HepG2 (cell line): ENCODE results near the gene PRSS33. TPM values are rescaled to one million over a fixed set of nuclear protein-coding genes. Genes with fewer than 3 reads are reported as not detected.

Experiments used
- ATAC-seq: fragments of 200-7000 bp; cut with Tn5 transposase; 3 replicates; pipeline ENCODE4 v1.9.1; 2020; ENCODE audit warnings: mild to moderate bottlenecking, moderate library complexity
- BruUV-seq: library from RNA; stranded (reverse); fragments of 400-500 nt; replicated peaks from 2 replicates; lab custom pipeline; 2021; lab: Mats Ljungman, UMichigan
- CTCF ChIA-PET: fragments of 300-600 bp; formaldehyde crosslinking; extraction: SDS; loops from one replicate; lab custom pipeline; 2021; ENCODE audit warnings: low total read pairs, inconsistent platforms, low intra/inter-chr PET ratio; lab: Yijun Ruan, JAX
- POLR2A ChIA-PET: fragments of 350-600 bp; sonication (Branson Sonifier 250); formaldehyde crosslinking; loops from one replicate; lab custom pipeline; 2020; ENCODE audit warnings: antibody characterized with exemption, inconsistent platforms; lab: Yijun Ruan, JAX
- DNase-seq: peaks from one replicate; pipeline ENCODE4 v3.0.0-alpha.2; 2015; ENCODE audit warnings: low spot score
- FAIRE-seq: peaks from 3 replicates; lab custom pipeline; 2011; peaks lifted over from hg19 to GRCh38; lab: Jason Lieb, UNC
- H2AFZ ChIP-seq: one replicate; pipeline ENCODE4 v1.6.1; 2011; ENCODE audit warnings: low read length, inconsistent platforms
- H3K27ac ChIP-seq: fragments of 300-600 bp; 3 replicates; pipeline ENCODE4 v1.8.0; 2011; ENCODE audit warnings: mixed run types, mild to moderate bottlenecking, mixed read lengths, low read length, inconsistent platforms; ENCODE audit not compliant: insufficient read depth; ENCODE audit errors: extremely low read length
- H3K27me3 ChIP-seq, 2 experiments: fragments of 200-600 bp in 1 of 2; 2 replicates in 1 of 2; 3 replicates in 1 of 2; pipeline versions ENCODE4 v1.6.0 to v1.8.0; 2011; ENCODE audit warnings: low read length in 2 of 2, mild to moderate bottlenecking in 2 of 2, moderate library complexity in 2 of 2, inconsistent platforms in 1 of 2; ENCODE audit not compliant: insufficient read depth in 2 of 2, control insufficient read depth in 1 of 2
- H3K36me3 ChIP-seq, 2 experiments: fragments of 200-600 bp in 1 of 2; replicated peaks in 1 of 2; 2 replicates in 1 of 2; 3 replicates in 1 of 2; pipeline versions ENCODE4 v1.5.1 to v1.8.0; 2011; ENCODE audit warnings: low read length in 2 of 2, inconsistent platforms in 1 of 2; ENCODE audit not compliant: insufficient read depth in 2 of 2, control insufficient read depth in 1 of 2
- H3K4me1 ChIP-seq: 2 replicates; pipeline ENCODE4 v1.5.1; 2012; ENCODE audit warnings: low read length, inconsistent platforms; ENCODE audit not compliant: insufficient read depth
- H3K4me2 ChIP-seq: 2 replicates; pipeline ENCODE4 v1.6.0; 2011; ENCODE audit warnings: low read depth, low read length, inconsistent platforms
- H3K4me3 ChIP-seq, 3 experiments: fragments of 200-600 bp in 1 of 3; sonication (generic), shearing (Covaris generic) in 1 of 3; replicated peaks in 1 of 3; 2 replicates each; pipeline ENCODE4 v1.5.1; 2011 to 2016; ENCODE audit warnings: low read length in 3 of 3, inconsistent platforms in 2 of 3, low read depth in 2 of 3, mild to moderate bottlenecking in 2 of 3, control low read depth in 1 of 3, mixed read lengths in 1 of 3; ENCODE audit not compliant: insufficient read depth in 1 of 3
- H3K79me2 ChIP-seq: one replicate; pipeline ENCODE4 v1.6.1; 2011; ENCODE audit warnings: low read length, inconsistent platforms; ENCODE audit not compliant: insufficient read depth
- H3K9ac ChIP-seq: 2 replicates; pipeline ENCODE4 v1.6.0; 2011; ENCODE audit warnings: mild to moderate bottlenecking, low read depth, low read length, inconsistent platforms; ENCODE audit not compliant: insufficient read depth
- H3K9me3 ChIP-seq: 2 replicates; pipeline ENCODE4 v1.5.1; 2012; ENCODE audit warnings: mild to moderate bottlenecking, low read length
- H4K20me1 ChIP-seq: 2 replicates; pipeline ENCODE4 v1.6.0; 2011; ENCODE audit warnings: inconsistent platforms, mild to moderate bottlenecking, low read length, moderate library complexity; ENCODE audit not compliant: insufficient read depth
- CENPX ChIP-seq: sonication (generic); formaldehyde crosslinking; IDR thresholded peaks from 2 replicates; pipeline ENCODE4 v1.9.0; 2021; ENCODE audit warnings: mild to moderate bottlenecking, missing genetic modification reagents, moderate library complexity
- GZF1 ChIP-seq: sonication (generic); formaldehyde crosslinking; IDR thresholded peaks from 2 replicates; pipeline ENCODE4 v1.5.1; 2020; ENCODE audit warnings: mild to moderate bottlenecking, missing genetic modification reagents
- HNRNPUL1 ChIP-seq: fragments of 200-400 bp; formaldehyde crosslinking; IDR thresholded peaks from 2 replicates; pipeline ENCODE4 v1.6.1; 2017; ENCODE audit warnings: low read depth, mild to moderate bottlenecking, low read length, moderate library complexity
- HOXD1 ChIP-seq: sonication (generic); formaldehyde crosslinking; IDR thresholded peaks from 2 replicates; pipeline ENCODE4 v1.5.0; 2020; ENCODE audit warnings: missing genetic modification reagents
- MAZ ChIP-seq, 2 experiments: sonication (generic) in 1 of 2; formaldehyde crosslinking in 1 of 2; IDR thresholded peaks; 2 replicates each; pipeline versions ENCODE4 v1.5.0 to v1.6.1; 2012 to 2020; ENCODE audit warnings: low read depth in 2 of 2, mild to moderate bottlenecking in 2 of 2, borderline replicate concordance in 1 of 2, improper control_type of control experiment in 1 of 2, low read length in 1 of 2, missing genetic modification reagents in 1 of 2, moderate library complexity in 1 of 2
- MIER2 ChIP-seq: IDR thresholded peaks from 2 replicates; pipeline ENCODE4 v1.6.1; 2016; ENCODE audit warnings: missing biosample characterization, missing genetic modification reagents
- MIER3 ChIP-seq: IDR thresholded peaks from 2 replicates; pipeline ENCODE4 v1.6.1; 2016; ENCODE audit warnings: missing compliant biosample characterization, borderline replicate concordance
- NFATC3 ChIP-seq: sonication (generic); formaldehyde crosslinking; IDR thresholded peaks from 2 replicates; pipeline ENCODE4 v1.5.1; 2020; ENCODE audit warnings: mild to moderate bottlenecking, missing genetic modification reagents
- SOX13 ChIP-seq, 3 experiments: fragments of 450-650 bp in 1 of 3; sonication (generic) in 1 of 3; formaldehyde crosslinking in 1 of 3; IDR thresholded peaks in 2 of 3; conservative IDR thresholded peaks in 1 of 3; 2 replicates each; pipeline versions ENCODE4 v1.5.0 to v1.6.1; 2016 to 2020; ENCODE audit warnings: antibody characterized with exemption in 1 of 3, mild to moderate bottlenecking in 1 of 3, missing compliant biosample characterization in 1 of 3, missing genetic modification reagents in 1 of 3, moderate library complexity in 1 of 3
- ZBTB33 ChIP-seq: sonication (generic); formaldehyde crosslinking; IDR thresholded peaks from 2 replicates; pipeline ENCODE4 v1.4.0; 2020; ENCODE audit warnings: missing genetic modification reagents
- ZC3H4 ChIP-seq: sonication (generic); formaldehyde crosslinking; IDR thresholded peaks from 2 replicates; pipeline ENCODE4 v1.4.0; 2020; ENCODE audit warnings: missing genetic modification reagents, borderline replicate concordance
- ZFP90 ChIP-seq: sonication (generic); formaldehyde crosslinking; IDR thresholded peaks from 2 replicates; pipeline ENCODE4 v1.8.0; 2022; ENCODE audit warnings: missing genetic modification reagents, mild to moderate bottlenecking, inconsistent platforms, borderline replicate concordance
- ZNF331 ChIP-seq: sonication (generic); formaldehyde crosslinking; IDR thresholded peaks from 2 replicates; pipeline ENCODE4 v1.4.0; 2020; ENCODE audit warnings: missing genetic modification reagents
- ZSCAN12 ChIP-seq: sonication (generic); formaldehyde crosslinking; IDR thresholded peaks from 2 replicates; pipeline ENCODE4 v1.9.0; 2021; ENCODE audit warnings: mild to moderate bottlenecking, missing genetic modification reagents
- WGBS: methylation state at CpG from one replicate; pipeline ENCODE4 v1.1.6; 2017; ENCODE audit warnings: low lambda C conversion rate; 5-methylcytosine and 5-hydroxymethylcytosine counted together
- in situ Hi-C: cut with HindIII; loops from 2 replicates; pipeline ENCODE4 v1.10.0; 2017; ENCODE audit warnings: low pct_unique_long_range_greater_than_20kb; ENCODE audit not compliant: extremely low pct_ligation_motif_present
- intact Hi-C: fragments of 100-400 bp; cut with micrococcal nuclease; formaldehyde crosslinking; loops from one replicate; pipeline ENCODE4 v1.10.0; 2022; ENCODE audit not compliant: unreplicated experiment
- polyA plus RNA-seq, 8 experiments: library from polyadenylated mRNA; depleted of rRNA in 3 of 8; stranded (reverse) in 7 of 8; unstranded in 1 of 8; fragments of >200 nt; fragmentation: Illumina TruSeq in 4 of 8; extraction: Trizol in 4 of 8; gene quantifications; 2 replicates each; pipeline versions ENCODE4 v1.2.1 to v1.2.3, GENCODE V29; 2011 to 2016; ENCODE audit warnings: low read depth in 4 of 8, missing spikeins in 1 of 8, mixed read lengths in 1 of 8; ENCODE audit not compliant: insufficient read depth in 1 of 8
- total RNA-seq, 5 experiments: library from RNA; depleted of rRNA; stranded (reverse); fragments of >200 nt; fragmentation: Illumina TruSeq; extraction: Trizol; gene quantifications; 2 replicates each; pipeline ENCODE4 v1.2.3, GENCODE V29; 2016; ENCODE audit warnings: low read depth in 1 of 5
- TF ChIP-seq, protein P1 (sequence below): sonication (generic); formaldehyde crosslinking; IDR thresholded peaks from 2 replicates; pipeline ENCODE4 v1.4.0; 2020; ENCODE audit warnings: mild to moderate bottlenecking, missing genetic modification reagents

The PRSS33 gene
- total and polyA plus RNA-seq, 2 of the 13 experiments (the other 11 are each of a cell fraction or from before 2014, with no cell fraction given) = not detected

DNA sequence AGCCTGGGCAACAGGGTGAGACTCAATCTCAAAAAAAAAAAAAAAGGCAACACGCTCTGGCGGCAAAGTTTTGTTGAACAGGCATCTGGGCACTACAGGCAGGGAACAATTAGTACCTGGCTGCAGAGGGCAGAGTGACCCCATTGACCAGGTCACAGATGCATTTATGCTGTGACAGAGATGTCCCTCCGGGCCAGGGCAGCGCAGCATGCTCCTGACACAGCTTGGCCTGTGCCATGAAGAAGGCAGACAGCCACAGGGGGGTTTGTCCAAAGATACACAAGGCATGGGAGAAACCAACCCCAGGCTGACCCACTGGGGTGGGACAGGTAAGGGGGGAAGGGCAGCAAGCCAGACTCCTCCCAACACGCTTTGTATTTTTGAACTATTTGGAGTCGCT, 42.6 kb downstream of the PRSS33 start:
- DNase-seq = no peak
- Histone ChIP-seq H3K4me1 (peaks cover 11% of the 10 kb centered on the region), H4K20me1 (no peaks in the 10 kb centered on the region), H3K79me2 (no peaks in the 10 kb centered on the region), H3K9ac (no peak overlapping the region), H2AFZ (no peak overlapping the region), H3K9me3 (no peaks in the 10 kb centered on the region), H3K4me3 (no peak overlapping the region), H3K27me3 (no peaks in the 10 kb centered on the region), H3K36me3 (peaks cover 2 to 4% of the 10 kb centered on the region in 2 experiments; a peak in 2 of 5 replicates), H3K4me2 (no peak overlapping the region), H3K27ac (no peak overlapping the region)
- POLR2A ChIA-PET = no interaction called here
- CTCF ChIA-PET = no interaction called here
- no TSS peak for BruUV-seq
- intact Hi-C loops = no loop called here
- WGBS = 82% methylated on average over 4 of the region's 6 CpGs
- ATAC-seq = no peak
- no peak for TF ChIP-seq ZBTB33
- TF ChIP-seq HNRNPUL1 = no peak
- TF ChIP-seq CENPX (CRISPR knock-in tag) = no peak
- TF ChIP-seq SOX13 (IDR thresholded peaks at IDR 0.05) = no peak
- no peak for TF ChIP-seq SOX13 (CRISPR knock-in tag; conservative IDR thresholded peaks at IDR 0.05 in 1 of 2, IDR thresholded peaks at IDR 0.05 in 1 of 2)
- no peak for TF ChIP-seq ZNF331
- TF ChIP-seq ZSCAN12 (CRISPR knock-in tag) = no peak
- no peak for TF ChIP-seq ZFP90 (CRISPR knock-in tag)
- no peak for TF ChIP-seq MIER2 (CRISPR knock-in tag)
- TF ChIP-seq MIER3 = no peak
- no peak for TF ChIP-seq MAZ (IDR thresholded peaks at IDR 0.05; ENCODE audit: borderline replicate concordance, low read depth, low read length)
- no peak for TF ChIP-seq MAZ (CRISPR knock-in tag; IDR thresholded peaks at IDR 0.05; ENCODE audit: low read depth)
- no peak for TF ChIP-seq ZC3H4
- TF ChIP-seq, protein P1, sequence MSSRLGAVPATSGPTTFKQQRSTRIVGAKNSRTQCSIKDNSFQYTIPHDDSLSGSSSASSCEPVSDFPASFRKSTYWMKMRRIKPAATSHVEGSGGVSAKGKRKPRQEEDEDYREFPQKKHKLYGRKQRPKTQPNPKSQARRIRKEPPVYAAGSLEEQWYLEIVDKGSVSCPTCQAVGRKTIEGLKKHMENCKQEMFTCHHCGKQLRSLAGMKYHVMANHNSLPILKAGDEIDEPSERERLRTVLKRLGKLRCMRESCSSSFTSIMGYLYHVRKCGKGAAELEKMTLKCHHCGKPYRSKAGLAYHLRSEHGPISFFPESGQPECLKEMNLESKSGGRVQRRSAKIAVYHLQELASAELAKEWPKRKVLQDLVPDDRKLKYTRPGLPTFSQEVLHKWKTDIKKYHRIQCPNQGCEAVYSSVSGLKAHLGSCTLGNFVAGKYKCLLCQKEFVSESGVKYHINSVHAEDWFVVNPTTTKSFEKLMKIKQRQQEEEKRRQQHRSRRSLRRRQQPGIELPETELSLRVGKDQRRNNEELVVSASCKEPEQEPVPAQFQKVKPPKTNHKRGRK (CRISPR knock-in tag) = no peak
- no peak for TF ChIP-seq GZF1 (CRISPR knock-in tag)
- TF ChIP-seq NFATC3 (CRISPR knock-in tag) = no peak
- no peak for TF ChIP-seq HOXD1 (CRISPR knock-in tag)
- no peak for FAIRE-seq
- in situ Hi-C loops = no loop called here
